LNCAP (cell line): ENCODE results near the gene ISOC2.
"Not testable (repeated sequence)": the region's sequence is repeated elsewhere in the genome, so short reads cannot be mapped to it uniquely, and the experiment has no call there.

ENCODE experiments used
- TF ChIP-seq, protein P1 (sequence below): fragments of 450-650 bp; IDR thresholded peaks from 2 replicates; pipeline ENCODE4 v1.5.1; 2017; ENCODE audit warnings: mild to moderate bottlenecking

ISOC2 gene

DNA sequence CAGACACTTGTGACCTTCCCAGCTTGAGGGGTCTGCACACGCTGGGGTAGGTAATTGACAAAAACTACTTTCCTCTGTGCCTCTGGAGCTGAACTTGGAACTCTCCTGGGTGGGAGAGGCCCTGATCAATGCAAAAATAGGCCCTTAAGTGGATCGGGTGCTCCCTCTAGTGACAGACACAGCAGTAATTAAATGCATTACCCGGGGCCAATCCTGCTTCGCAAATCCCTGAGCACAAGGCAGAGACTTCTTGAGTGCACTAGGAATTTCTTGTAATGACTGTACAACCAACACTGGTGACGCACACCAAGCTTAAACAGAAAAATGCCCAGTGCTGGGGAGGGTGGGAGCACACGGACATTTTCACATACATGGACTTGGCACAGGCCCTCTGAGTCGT lies 43.3 kb downstream of the ISOC2 start:
- TF ChIP-seq, protein P1, sequence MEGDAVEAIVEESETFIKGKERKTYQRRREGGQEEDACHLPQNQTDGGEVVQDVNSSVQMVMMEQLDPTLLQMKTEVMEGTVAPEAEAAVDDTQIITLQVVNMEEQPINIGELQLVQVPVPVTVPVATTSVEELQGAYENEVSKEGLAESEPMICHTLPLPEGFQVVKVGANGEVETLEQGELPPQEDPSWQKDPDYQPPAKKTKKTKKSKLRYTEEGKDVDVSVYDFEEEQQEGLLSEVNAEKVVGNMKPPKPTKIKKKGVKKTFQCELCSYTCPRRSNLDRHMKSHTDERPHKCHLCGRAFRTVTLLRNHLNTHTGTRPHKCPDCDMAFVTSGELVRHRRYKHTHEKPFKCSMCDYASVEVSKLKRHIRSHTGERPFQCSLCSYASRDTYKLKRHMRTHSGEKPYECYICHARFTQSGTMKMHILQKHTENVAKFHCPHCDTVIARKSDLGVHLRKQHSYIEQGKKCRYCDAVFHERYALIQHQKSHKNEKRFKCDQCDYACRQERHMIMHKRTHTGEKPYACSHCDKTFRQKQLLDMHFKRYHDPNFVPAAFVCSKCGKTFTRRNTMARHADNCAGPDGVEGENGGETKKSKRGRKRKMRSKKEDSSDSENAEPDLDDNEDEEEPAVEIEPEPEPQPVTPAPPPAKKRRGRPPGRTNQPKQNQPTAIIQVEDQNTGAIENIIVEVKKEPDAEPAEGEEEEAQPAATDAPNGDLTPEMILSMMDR, result peak; percentile 58

GRCh38 chr19:55410168-55410567 lies 51.3 kb downstream of the ISOC2 start:
- TF ChIP-seq, protein P1, result no peak

DNA sequence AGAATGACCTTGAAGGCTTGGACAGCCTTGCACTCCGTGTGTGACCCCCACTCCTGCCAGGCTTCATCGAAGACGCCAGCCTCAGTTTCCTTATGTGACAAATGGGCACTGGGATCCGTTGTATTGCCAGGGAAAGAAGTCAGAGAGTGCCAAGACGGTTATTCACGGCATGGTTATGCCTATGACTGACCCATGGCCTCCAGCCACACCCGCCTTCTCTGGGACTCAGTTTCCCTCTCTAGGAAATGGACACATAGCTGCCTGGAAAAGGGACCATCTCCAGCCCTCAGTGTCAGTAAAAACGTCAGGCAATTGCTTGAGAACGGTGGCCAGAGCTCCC lies 52.9 kb downstream of the ISOC2 start:
- TF ChIP-seq, protein P1, result no peak

DNA sequence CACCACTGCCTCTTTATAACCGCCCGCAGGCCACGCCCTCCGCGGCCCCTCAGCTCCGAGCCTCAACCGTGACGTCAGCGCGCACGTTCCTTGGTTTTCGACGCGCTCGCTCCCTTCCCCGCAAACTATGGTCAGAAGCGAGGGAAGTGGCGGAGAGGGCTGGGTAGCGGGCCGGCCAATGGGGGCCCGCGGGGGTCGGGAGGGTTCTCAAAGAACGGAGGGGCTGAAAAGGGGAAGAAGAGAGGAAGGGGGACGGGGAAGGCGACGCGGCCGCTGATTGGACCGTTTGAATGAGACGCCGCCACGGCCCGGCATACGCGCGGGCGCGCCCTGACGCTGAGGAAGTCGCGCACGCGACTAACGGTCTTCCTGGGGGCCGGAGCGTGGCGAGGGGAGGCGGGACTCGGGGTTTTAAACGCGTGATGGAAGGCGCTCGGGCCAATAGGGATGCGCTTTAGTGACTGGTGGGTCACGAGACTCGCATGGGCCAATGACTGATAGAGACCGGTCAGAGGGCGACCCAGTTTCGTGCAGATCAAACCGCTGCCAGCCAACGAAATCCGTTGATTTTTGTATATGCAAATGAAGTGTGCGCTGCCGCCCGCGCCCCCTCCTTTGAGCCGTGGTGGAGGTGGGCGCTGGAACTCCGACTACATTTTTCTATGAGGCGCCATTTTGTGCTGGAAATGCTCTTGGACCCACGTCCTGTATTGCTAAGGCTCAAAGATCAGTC lies 53.5 kb downstream of the ISOC2 start:
- TF ChIP-seq, protein P1, result no peak

GRCh38 chr19:55407550-55407799 lies 54.0 kb downstream of the ISOC2 start, which contains the start of gene UBE2S:
Gene UBE2S (minus strand): TSS chr19:55407788. CDS start chr19:55407589, 199 bp downstream.
- TF ChIP-seq, protein P1, result not testable (repeated sequence)

DNA sequence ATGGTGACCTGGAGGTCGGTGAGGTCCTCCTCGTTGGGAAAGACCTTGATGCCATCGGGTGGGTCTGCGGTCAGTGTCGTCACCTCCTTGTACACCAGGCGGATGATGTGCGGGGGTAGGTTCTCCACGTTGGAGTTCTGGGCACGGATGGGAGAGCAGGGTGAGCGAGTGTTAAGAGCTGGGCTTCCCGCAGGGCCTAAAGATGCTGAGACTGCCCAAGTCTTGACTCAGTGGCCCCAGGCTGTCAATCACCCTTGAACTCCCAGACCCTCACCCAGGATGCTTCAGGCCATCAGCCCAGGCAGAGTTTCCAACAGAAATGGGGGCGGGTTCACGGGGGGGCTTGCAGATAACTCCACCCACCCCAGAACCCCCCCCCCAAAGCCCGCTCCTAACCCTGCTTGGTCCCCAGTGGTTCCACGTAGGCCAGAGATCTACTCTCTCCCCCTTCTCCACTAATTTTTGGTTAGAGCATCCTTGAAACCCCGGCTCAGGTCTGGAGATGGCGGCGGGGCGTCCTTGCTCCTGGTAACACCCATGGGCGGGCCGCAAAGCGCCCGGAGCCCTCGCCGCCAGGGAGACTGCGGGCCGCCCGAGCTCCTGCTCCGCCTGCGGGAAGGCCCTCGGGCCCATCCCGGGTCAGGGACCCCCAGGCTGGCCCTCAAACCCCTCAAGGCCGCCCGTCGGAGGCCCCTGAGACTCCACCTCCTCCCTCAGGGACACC lies 54.5 kb downstream of the ISOC2 start:
- TF ChIP-seq, protein P1, result no peak

DNA sequence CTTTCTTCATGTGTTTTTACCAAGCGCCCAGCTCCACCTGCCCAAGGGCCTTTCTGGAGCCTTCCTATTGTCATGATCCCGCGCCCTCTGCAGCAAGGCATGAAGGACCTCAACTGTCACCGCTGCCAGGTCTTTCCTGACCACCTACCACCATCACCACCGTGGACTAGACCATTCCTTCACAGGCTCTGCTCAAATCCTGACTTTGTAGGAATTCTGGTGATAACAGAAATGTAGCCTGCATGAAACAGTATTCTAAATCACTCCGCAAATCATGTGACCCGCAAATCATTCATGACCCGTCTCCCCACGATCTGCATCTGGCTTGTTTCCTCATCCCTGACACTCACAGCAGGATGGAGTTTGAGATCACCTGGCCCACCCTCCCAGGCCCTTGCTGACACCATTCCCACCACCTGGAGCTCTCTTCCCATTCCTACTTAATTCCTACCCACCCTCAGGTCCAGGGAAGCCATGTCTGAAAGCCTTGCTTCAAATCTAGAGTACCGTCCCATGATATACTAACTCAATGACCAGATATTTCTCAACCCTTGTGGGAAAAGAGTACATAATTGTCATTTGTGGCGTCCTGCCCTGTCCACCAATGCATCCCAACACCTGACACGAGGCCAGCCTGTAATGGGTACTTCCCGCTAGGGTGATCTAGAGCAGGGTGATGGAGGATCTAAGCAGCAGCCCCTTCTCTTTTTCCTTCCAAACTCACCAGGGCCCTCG lies 55.2 kb downstream of the ISOC2 start:
- TF ChIP-seq, protein P1, result no peak
